Effector memory CD8-positive, alpha-beta T cell (primary cell): ENCODE data around the gene SCARB2.

Experiments
- ATAC-seq: fragments of 150-1000 bp; cut with Tn5 transposase; replicated peaks from 2 replicates; pipeline ENCODE4 v1.10.0; 2021; ENCODE audit warnings: mild to moderate bottlenecking, moderate library complexity
- DNase-seq, 3 experiments: peaks; one replicate each; pipeline ENCODE4 v3.0.0; 2021
- H3K27ac Mint-ChIP-seq, 2 donors: one replicate each; pipeline ENCODE4 v1.8.0; 2022; ENCODE audit warnings: mild to moderate bottlenecking in 2 of 2, mixed read lengths in 2 of 2, moderate library complexity in 2 of 2
- H3K27me3 Mint-ChIP-seq, 2 donors: one replicate each; pipeline ENCODE4 v1.8.0; 2022; ENCODE audit warnings: mixed read lengths in 2 of 2
- H3K36me3 Mint-ChIP-seq: one replicate; pipeline ENCODE4 v1.8.0; 2022; ENCODE audit warnings: mild to moderate bottlenecking, moderate library complexity, mixed read lengths; ENCODE audit not compliant: insufficient read depth
- H3K4me1 Mint-ChIP-seq, 2 donors: one replicate each; pipeline ENCODE4 v1.8.0; 2022; ENCODE audit warnings: low read depth in 2 of 2, mixed read lengths in 2 of 2
- H3K4me3 Mint-ChIP-seq, 2 donors: one replicate each; pipeline ENCODE4 v1.8.0; 2022; ENCODE audit warnings: mild to moderate bottlenecking in 2 of 2, mixed read lengths in 2 of 2, moderate library complexity in 2 of 2
- H3K9me3 Mint-ChIP-seq, 2 donors: one replicate each; pipeline ENCODE4 v1.8.0; 2022; ENCODE audit warnings: mixed read lengths in 2 of 2

Gene SCARB2

GRCh38 chr4:76201276-76201675 is 12.3 kb downstream of the SCARB2 start:
- Mint-ChIP-seq H3K27me3 (no peaks in the 10 kb centered on the region), H3K27ac (no peak overlapping the region), H3K9me3 (no peaks in the 10 kb centered on the region), H3K4me3 (no peak overlapping the region), H3K36me3 (peaks cover 8% of the 10 kb centered on the region), H3K4me1 (peaks cover 22 to 35% of the 10 kb centered on the region in 2 donors)
- DNase-seq (no peak), ATAC-seq (no peak)

- H3K27ac Mint-ChIP-seq, result no peak overlapping the region
- no peaks in the 10 kb centered on the region for H3K27me3 Mint-ChIP-seq
- ATAC-seq (peak; percentile 20), DNase-seq (no peak)
- H3K4me3 Mint-ChIP-seq, result no peak overlapping the region
- peaks cover 20 to 34% of the 10 kb centered on the region in 2 donors for H3K4me1 Mint-ChIP-seq
- peaks cover 8% of the 10 kb centered on the region for H3K36me3 Mint-ChIP-seq
- no peaks in the 10 kb centered on the region for H3K9me3 Mint-ChIP-seq
Measured at GRCh38 chr4:76200771-76201231, 12.8 kb downstream of the SCARB2 start.

DNA sequence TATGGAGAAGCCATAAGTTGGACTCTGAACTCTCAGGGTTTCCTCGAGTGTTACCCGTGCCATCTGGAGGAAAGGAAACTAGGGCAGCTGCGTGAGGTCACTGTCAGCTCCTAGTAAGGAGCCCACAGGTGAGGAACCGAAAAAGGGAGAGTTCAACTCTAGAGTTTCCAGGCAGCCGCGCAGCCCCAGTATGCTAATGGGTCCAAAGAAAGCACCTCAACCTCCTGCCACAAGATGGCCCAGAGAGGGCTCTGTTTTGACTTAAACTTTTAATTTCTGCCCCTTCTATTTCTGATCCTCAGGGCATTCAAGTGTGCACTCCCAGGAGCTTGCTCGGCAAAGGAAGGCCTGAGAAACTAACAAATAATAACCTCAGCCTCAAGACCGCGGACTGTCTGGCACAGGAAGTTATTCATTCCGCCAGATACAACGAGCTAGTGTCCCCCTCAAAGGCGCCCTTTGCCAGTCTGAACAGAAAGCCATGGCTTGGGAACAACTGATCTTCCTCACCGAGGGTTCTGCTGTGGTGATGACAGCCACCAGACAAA is 13.9 kb downstream of the SCARB2 start:
- H3K36me3 Mint-ChIP-seq, result peaks cover 8% of the 10 kb centered on the region
- DNase-seq (peak in 2 of 3 experiments; percentile 11 to 16), ATAC-seq (peak; percentile 75)
- H3K9me3 Mint-ChIP-seq, result no peaks in the 10 kb centered on the region
- H3K4me1 Mint-ChIP-seq, result peaks cover 18 to 33% of the 10 kb centered on the region in 2 donors
- H3K27me3 Mint-ChIP-seq, result no peaks in the 10 kb centered on the region
- H3K27ac Mint-ChIP-seq, result peak overlapping the region; percentile 58 to 72
- peak overlapping the region; percentile 37 to 45 for H3K4me3 Mint-ChIP-seq

- Mint-ChIP-seq H3K36me3 (peaks cover 8% of the 10 kb centered on the region), H3K27me3 (no peaks in the 10 kb centered on the region), H3K4me3 (no peak overlapping the region), H3K4me1 (peaks cover 18 to 33% of the 10 kb centered on the region in 2 donors), H3K9me3 (no peaks in the 10 kb centered on the region), H3K27ac (peak overlapping the region in 1 of 2 donors; percentile 86)
- ATAC-seq, result no peak
- DNase-seq, result no peak
Measured at GRCh38 chr4:76198411-76199237, 15.0 kb downstream of the SCARB2 start.

DNA sequence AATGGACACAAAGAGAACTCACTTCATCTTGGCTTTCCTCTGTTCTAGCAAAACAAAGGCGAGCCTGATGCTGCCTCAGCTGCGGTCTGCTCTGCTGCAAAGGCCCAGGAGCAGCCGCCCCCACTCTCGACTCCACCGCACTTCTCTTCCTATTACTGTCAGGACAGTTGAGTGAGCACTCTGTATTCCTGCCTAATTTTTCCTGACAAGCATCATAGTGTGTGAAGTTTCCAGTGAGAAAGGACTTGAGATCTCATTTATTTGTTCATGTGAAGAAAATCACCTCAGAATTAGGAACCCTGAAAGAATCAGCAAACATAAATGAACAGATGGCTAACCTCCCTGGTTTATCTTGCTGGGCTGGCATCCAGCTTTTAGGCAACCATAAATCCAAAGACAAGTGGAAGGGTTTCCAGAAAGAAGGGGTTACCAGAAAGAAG is 15.6 kb downstream of the SCARB2 start:
- Mint-ChIP-seq H3K4me1 (peaks cover 18 to 33% of the 10 kb centered on the region in 2 donors), H3K36me3 (peaks cover 13% of the 10 kb centered on the region), H3K9me3 (no peaks in the 10 kb centered on the region), H3K27me3 (no peaks in the 10 kb centered on the region), H3K4me3 (no peak overlapping the region), H3K27ac (peak overlapping the region in 1 of 2 donors; percentile 86)
- DNase-seq (no peak), ATAC-seq (no peak)

DNA sequence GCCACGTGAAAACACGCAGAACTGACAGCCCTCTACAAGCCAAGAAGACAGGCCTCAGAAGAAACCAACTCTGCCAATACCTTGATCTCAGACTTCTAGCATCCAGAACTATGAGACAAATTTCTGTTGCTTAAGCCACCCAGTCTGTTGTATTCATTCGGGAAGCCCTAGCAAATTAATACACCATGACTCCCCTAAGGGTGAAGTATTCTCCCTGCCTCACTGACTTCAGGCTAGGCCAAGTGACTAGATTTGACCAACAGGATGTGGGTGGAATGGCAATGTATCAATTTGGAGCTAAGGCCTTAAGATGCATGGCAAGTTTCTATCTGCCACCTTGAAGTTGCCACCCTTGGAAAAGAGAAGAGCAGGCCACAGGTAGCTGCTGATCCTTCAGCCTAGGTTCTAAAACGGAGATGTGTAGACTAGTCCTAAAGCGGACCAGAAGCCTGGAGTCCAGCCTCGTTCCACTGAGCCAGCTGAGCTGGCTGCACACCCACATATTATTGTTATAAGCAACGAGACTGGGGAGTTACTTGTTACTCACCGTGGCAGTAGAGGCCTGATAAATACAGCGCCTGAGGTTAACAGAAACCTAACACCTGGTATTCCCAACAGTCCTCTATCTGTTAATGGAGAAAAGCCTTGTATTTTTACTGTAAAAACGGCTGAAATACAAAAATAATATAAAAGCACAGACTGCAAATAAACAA is 16.4 kb downstream of the SCARB2 start:
- H3K4me1 Mint-ChIP-seq, result peaks cover 18 to 33% of the 10 kb centered on the region in 2 donors

DNA sequence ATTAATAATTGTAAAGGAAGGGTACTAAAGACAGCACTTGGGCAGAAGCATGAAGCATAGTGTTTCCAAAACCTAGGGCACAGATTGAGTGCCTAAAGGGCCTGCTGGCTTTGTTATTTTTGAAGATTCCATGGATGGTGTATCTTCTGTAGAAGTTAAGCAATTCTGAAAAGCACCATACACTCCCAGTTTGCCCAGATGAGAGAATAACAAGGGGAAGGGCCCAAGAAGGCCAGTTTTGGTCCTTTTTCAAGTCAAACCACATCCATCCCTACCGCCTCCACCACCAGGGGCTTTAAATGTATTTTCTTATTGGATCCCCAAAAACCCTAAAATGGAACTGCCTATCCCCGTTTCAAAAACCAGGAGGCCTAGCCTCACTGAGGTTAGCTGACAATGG is 17.2 kb downstream of the SCARB2 start:
- H3K36me3 Mint-ChIP-seq, result peaks cover 20% of the 10 kb centered on the region
- H3K27me3 Mint-ChIP-seq, result no peaks in the 10 kb centered on the region
- ATAC-seq (no peak), DNase-seq (no peak)
- H3K27ac Mint-ChIP-seq, result no peak overlapping the region
- no peaks in the 10 kb centered on the region for H3K9me3 Mint-ChIP-seq
- H3K4me3 Mint-ChIP-seq, result no peak overlapping the region
- peaks cover 18 to 40% of the 10 kb centered on the region in 2 donors for H3K4me1 Mint-ChIP-seq

More for the DNA sequence above, 16.4 kb downstream of the SCARB2 start:
- DNase-seq (no peak), ATAC-seq (no peak)
- Mint-ChIP-seq H3K27me3 (no peaks in the 10 kb centered on the region), H3K27ac (no peak overlapping the region), H3K4me3 (no peak overlapping the region), H3K36me3 (peaks cover 20% of the 10 kb centered on the region), H3K9me3 (no peaks in the 10 kb centered on the region)

GRCh38 chr4:76195326-76195725 is 18.3 kb downstream of the SCARB2 start:
- H3K9me3 Mint-ChIP-seq, result no peaks in the 10 kb centered on the region
- DNase-seq, result no peak
- peaks cover 20% of the 10 kb centered on the region for H3K36me3 Mint-ChIP-seq
- peaks cover 13 to 36% of the 10 kb centered on the region in 2 donors for H3K4me1 Mint-ChIP-seq
- no peak for ATAC-seq
- H3K27me3 Mint-ChIP-seq, result no peaks in the 10 kb centered on the region
- no peak overlapping the region for H3K4me3 Mint-ChIP-seq
- no peak overlapping the region for H3K27ac Mint-ChIP-seq

DNA sequence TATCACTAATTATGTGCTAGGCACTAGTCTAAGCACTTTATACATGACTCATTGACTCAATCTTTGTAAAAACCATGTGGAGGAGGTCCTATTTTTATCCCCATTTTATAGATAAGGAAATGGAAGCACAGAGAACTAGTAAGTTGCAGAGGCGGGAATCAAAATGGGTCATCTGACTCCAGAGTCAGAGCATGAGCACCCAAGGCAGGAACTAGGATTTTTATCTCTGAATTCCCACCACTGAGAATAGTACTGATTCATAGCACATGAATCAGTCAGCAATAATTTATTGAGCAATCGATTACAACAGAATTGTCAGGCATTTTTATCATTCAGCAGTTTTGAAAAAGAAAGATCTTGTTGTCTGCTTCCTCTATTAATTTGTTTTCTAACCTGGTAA is 19.3 kb downstream of the SCARB2 start:
- peaks cover 6 to 29% of the 10 kb centered on the region in 2 donors for H3K4me1 Mint-ChIP-seq
- H3K9me3 Mint-ChIP-seq, result no peaks in the 10 kb centered on the region
- no peak for DNase-seq
- H3K27ac Mint-ChIP-seq, result peak overlapping the region in 1 of 2 donors; percentile 32
- H3K4me3 Mint-ChIP-seq, result no peak overlapping the region
- ATAC-seq, result no peak
- H3K27me3 Mint-ChIP-seq, result no peaks in the 10 kb centered on the region
- H3K36me3 Mint-ChIP-seq, result peaks cover 16% of the 10 kb centered on the region

- H3K36me3 Mint-ChIP-seq, result peaks cover 15% of the 10 kb centered on the region
Measured at GRCh38 chr4:76192236-76192635, 21.4 kb downstream of the SCARB2 start.

GRCh38 chr4:76188557-76188956 is 25.1 kb downstream of the SCARB2 start:
- Mint-ChIP-seq H3K4me3 (no peak overlapping the region), H3K4me1 (peaks cover 8 to 12% of the 10 kb centered on the region in 2 donors), H3K27ac (peak overlapping the region; percentile 44 to 70), H3K36me3 (peaks cover 12% of the 10 kb centered on the region), H3K9me3 (no peaks in the 10 kb centered on the region), H3K27me3 (no peaks in the 10 kb centered on the region)
- ATAC-seq, result no peak
- no peak for DNase-seq

More at GRCh38 chr4:76192236-76192635, 21.4 kb downstream of the SCARB2 start:
- Mint-ChIP-seq H3K4me3 (no peak overlapping the region), H3K27ac (no peak overlapping the region), H3K4me1 (peaks cover 3 to 20% of the 10 kb centered on the region in 2 donors), H3K9me3 (no peaks in the 10 kb centered on the region), H3K27me3 (no peaks in the 10 kb centered on the region)
- DNase-seq, result no peak
- no peak for ATAC-seq

- Mint-ChIP-seq H3K27ac (peak overlapping the region; percentile 44 to 70), H3K27me3 (no peaks in the 10 kb centered on the region), H3K4me1 (peaks cover 8 to 12% of the 10 kb centered on the region in 2 donors), H3K9me3 (no peaks in the 10 kb centered on the region), H3K4me3 (no peak overlapping the region), H3K36me3 (peaks cover 7% of the 10 kb centered on the region)
- ATAC-seq (no peak), DNase-seq (no peak)
Measured at GRCh38 chr4:76188149-76188548, 25.5 kb downstream of the SCARB2 start.

DNA sequence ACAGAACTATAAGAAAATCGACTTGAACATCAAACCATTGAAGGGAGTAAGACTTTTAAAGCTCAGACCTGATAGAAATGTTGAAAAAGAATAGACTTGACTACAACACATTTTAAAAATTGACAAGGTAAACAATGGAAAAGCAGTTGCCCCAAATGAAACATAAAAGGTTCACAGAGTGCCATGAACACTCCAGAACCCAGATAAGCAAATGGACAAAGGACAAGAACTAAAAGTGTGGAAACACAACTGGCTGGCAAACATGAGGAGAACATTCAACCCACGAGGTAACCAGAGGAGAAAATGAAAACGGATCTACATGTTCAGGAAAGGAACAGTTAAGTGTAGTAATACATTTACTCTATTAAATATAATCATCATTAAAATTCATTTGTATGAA is 26.5 kb downstream of the SCARB2 start:
- no peaks in the 10 kb centered on the region for H3K27me3 Mint-ChIP-seq
- H3K4me1 Mint-ChIP-seq, result peaks cover 8 to 12% of the 10 kb centered on the region in 2 donors
- no peak overlapping the region for H3K27ac Mint-ChIP-seq
- H3K9me3 Mint-ChIP-seq, result no peaks in the 10 kb centered on the region
- no peaks in the 10 kb centered on the region for H3K36me3 Mint-ChIP-seq
- ATAC-seq, result no peak
- no peak for DNase-seq
- H3K4me3 Mint-ChIP-seq, result no peak overlapping the region
